Endodermal cell (in vitro differentiated cells): ENCODE data around the gene DNAJB12. TPM values are rescaled to one million over a fixed set of nuclear protein-coding genes. Genes with fewer than 3 reads are reported as not detected.
"Not testable (repeated sequence)": the region's sequence is repeated elsewhere in the genome, so short reads cannot be mapped to it uniquely, and the experiment has no call there.

ENCODE experiments used
- DNase-seq: peaks from one replicate; pipeline ENCODE4 v3.0.0-alpha.2; 2017
- H3K27ac ChIP-seq: 2 replicates; pipeline ENCODE4 v1.5.1; 2013; ENCODE audit warnings: mild to moderate bottlenecking, low read depth, low read length, moderate library complexity
- H3K27me3 ChIP-seq: 2 replicates; pipeline ENCODE4 v1.6.1; 2013; ENCODE audit warnings: mild to moderate bottlenecking, low read length, moderate library complexity; ENCODE audit not compliant: insufficient read depth, control insufficient read depth, poor library complexity, severe bottlenecking
- H3K36me3 ChIP-seq: 2 replicates; pipeline ENCODE4 v1.7.0; 2013; ENCODE audit warnings: mild to moderate bottlenecking, low read length, moderate library complexity; ENCODE audit not compliant: control insufficient read depth, insufficient read depth
- H3K4me1 ChIP-seq: one replicate; pipeline ENCODE4 v1.7.0; 2013; ENCODE audit warnings: low read length; ENCODE audit not compliant: control insufficient read depth, insufficient read depth
- H3K4me3 ChIP-seq: 2 replicates; pipeline ENCODE4 v1.5.1; 2013; ENCODE audit warnings: mild to moderate bottlenecking, low read length, moderate library complexity
- H3K9ac ChIP-seq: 2 replicates; pipeline ENCODE4 v1.6.1; 2013; ENCODE audit warnings: mild to moderate bottlenecking, low read length, moderate library complexity; ENCODE audit not compliant: poor library complexity, severe bottlenecking; ENCODE audit errors: extremely low read depth
- H3K9me3 ChIP-seq: 2 replicates; pipeline ENCODE4 v1.6.1; 2013; ENCODE audit warnings: mild to moderate bottlenecking, low read length, moderate library complexity; ENCODE audit not compliant: control insufficient read depth
- H3K27ac Mint-ChIP-seq: 2 replicates; pipeline ENCODE4 v1.8.0; 2020; ENCODE audit warnings: mixed read lengths
- H3K27me3 Mint-ChIP-seq: 2 replicates; pipeline ENCODE4 v1.8.0; 2021; ENCODE audit warnings: mild to moderate bottlenecking, mixed read lengths; ENCODE audit not compliant: insufficient read depth
- H3K36me3 Mint-ChIP-seq: 2 replicates; pipeline ENCODE4 v1.8.0; 2020; ENCODE audit warnings: low read depth, mixed read lengths
- H3K4me1 Mint-ChIP-seq: 2 replicates; pipeline ENCODE4 v1.8.0; 2020; ENCODE audit warnings: mixed read lengths
- H3K4me3 Mint-ChIP-seq: 2 replicates; pipeline ENCODE4 v1.8.0; 2020; ENCODE audit warnings: mild to moderate bottlenecking, moderate library complexity, mixed read lengths
- H3K9me3 Mint-ChIP-seq: 2 replicates; pipeline ENCODE4 v1.8.0; 2020; ENCODE audit warnings: mild to moderate bottlenecking, mixed read lengths
- WGBS, 2 experiments: methylation state at CpG; one replicate each; pipeline versions ENCODE4 v1.1.5 to v1.1.7; 2013; ENCODE audit warnings: missing lambda C conversion rate in 2 of 2, mixed read lengths in 1 of 2; ENCODE audit not compliant: insufficient coverage in 1 of 2, insufficient read length in 1 of 2; 5-methylcytosine and 5-hydroxymethylcytosine counted together
- total RNA-seq, 2 donors: library from RNA; stranded (reverse); fragmentation: NEBNext Ultra II Directional in 1 of 2; extraction: Animal tissue kit (Norgen Biotek cat#: 25700) in 1 of 2; gene quantifications; 2 replicates in 1 of 2; 3 replicates in 1 of 2; pipeline ENCODE4 v1.2.1, GENCODE V29; 2021
- TF ChIP-seq, protein P1 (sequence below): fragments of 200-600 bp; sonication (generic); conservative IDR thresholded peaks from 2 replicates; pipeline ENCODE4 v1.5.0; 2021; ENCODE audit warnings: antibody characterized with exemption, mild to moderate bottlenecking

The DNAJB12 gene
- total RNA-seq, 2 donors from 2014 or later, result 22.6 to 27.5 TPM

DNA sequence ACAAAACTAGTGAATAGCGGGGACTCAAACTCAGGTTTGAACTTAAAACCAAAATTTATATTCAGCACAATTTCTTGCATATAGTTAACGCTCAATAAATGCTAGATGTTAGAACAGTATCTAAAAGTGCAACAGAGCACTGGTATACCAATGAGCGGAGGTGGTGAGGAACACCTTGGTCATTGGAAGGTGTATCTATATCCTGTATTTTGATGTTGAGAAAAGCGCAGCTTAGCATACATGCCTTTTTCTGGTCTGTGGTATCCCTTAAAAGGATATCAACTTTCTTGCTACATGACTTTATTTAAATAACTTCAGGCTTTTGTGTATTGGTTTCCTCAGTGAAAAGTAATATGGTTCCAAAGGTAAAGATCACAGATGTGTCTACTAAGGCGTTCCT is 33.3 kb upstream of the DNAJB12 start:
- TF ChIP-seq, protein P1, sequence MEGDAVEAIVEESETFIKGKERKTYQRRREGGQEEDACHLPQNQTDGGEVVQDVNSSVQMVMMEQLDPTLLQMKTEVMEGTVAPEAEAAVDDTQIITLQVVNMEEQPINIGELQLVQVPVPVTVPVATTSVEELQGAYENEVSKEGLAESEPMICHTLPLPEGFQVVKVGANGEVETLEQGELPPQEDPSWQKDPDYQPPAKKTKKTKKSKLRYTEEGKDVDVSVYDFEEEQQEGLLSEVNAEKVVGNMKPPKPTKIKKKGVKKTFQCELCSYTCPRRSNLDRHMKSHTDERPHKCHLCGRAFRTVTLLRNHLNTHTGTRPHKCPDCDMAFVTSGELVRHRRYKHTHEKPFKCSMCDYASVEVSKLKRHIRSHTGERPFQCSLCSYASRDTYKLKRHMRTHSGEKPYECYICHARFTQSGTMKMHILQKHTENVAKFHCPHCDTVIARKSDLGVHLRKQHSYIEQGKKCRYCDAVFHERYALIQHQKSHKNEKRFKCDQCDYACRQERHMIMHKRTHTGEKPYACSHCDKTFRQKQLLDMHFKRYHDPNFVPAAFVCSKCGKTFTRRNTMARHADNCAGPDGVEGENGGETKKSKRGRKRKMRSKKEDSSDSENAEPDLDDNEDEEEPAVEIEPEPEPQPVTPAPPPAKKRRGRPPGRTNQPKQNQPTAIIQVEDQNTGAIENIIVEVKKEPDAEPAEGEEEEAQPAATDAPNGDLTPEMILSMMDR, result no peak
- Histone ChIP-seq H3K9ac (no peak overlapping the region), H3K4me3 (no peak overlapping the region), H3K27me3 (no peaks in the 10 kb centered on the region), H3K27ac (no peak overlapping the region), H3K4me1 (no peaks in the 10 kb centered on the region), H3K9me3 (no peaks in the 10 kb centered on the region), H3K36me3 (peaks cover 5% of the 10 kb centered on the region)
- no peak overlapping the region for H3K4me3 Mint-ChIP-seq
- 94 to 100% methylated on average over 4 to 5 of the region's 5 CpGs for WGBS, 2 experiments
- H3K27me3 Mint-ChIP-seq, result no peaks in the 10 kb centered on the region
- H3K9me3 Mint-ChIP-seq, result no peaks in the 10 kb centered on the region
- DNase-seq, result no peak
- peaks cover 6% of the 10 kb centered on the region for H3K4me1 Mint-ChIP-seq
- H3K36me3 Mint-ChIP-seq, result no peaks in the 10 kb centered on the region
- no peak overlapping the region for H3K27ac Mint-ChIP-seq

DNA sequence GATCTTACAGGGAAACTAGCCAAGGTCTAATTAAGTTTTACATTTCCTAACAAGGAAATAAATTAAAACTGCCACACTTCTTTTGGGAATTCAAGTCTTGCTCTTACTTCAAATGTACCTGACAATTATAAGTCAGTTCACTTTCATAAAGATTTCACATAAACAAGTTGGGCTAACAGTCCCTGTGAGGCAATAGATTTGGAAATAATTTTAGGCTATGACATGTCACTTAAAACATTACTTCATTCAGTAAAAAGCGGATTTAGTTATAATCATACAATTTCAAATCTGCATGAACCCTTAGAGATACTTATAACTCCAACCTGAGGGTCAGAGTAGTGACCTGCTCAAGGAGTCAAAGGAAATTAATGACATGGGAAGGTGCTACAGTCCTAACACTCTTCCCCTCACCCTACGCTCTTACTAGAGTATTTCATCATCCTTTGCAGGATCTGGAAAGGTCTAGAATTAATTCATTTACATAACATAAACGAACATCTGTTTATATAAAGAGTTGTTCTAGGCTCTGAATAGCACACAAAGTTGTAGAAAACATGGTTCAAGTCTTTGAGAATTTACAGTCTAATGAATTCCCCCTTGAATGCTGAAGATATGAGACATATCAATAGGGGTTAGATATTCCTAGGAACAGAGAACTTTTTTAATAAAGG is 32.3 kb upstream of the DNAJB12 start:
- Mint-ChIP-seq H3K4me1 (peaks cover 6% of the 10 kb centered on the region), H3K27ac (no peak overlapping the region), H3K9me3 (no peaks in the 10 kb centered on the region), H3K36me3 (no peaks in the 10 kb centered on the region), H3K4me3 (no peak overlapping the region), H3K27me3 (no peaks in the 10 kb centered on the region)
- no peak overlapping the region for H3K4me3 ChIP-seq
- H3K4me1 ChIP-seq, result no peaks in the 10 kb centered on the region
- H3K27ac ChIP-seq, result no peak overlapping the region
- TF ChIP-seq, protein P1, result no peak
- no peak for DNase-seq
- 84 to 100% methylated on average over 1 to 2 of the region's 3 CpGs for WGBS, 2 experiments
- peaks cover 5% of the 10 kb centered on the region for H3K36me3 ChIP-seq
- no peak overlapping the region for H3K9ac ChIP-seq
- H3K27me3 ChIP-seq, result no peaks in the 10 kb centered on the region
- no peaks in the 10 kb centered on the region for H3K9me3 ChIP-seq

DNA sequence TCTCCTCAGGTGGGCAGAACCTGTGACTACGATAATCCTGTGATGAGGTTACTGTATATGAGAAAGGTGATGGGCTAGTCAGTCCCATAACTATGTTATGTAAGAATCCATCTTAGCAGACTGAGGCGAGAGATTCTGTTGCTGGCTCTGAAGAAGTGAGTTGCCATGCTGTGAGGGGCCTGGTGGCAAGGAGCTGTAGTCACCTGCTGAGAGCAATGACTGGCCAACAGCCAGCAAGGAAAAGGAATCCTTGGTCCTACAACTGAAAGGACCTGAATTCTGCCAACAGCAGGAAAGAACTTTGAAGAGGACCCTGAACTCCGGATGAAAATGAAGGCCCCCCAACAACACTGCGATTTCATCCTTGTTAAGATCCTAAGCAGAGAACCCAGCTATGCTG is 31.0 kb upstream of the DNAJB12 start:
- no peak overlapping the region for H3K27ac ChIP-seq
- no peak overlapping the region for H3K4me3 ChIP-seq
- TF ChIP-seq, protein P1, result no peak
- Mint-ChIP-seq H3K27ac (no peak overlapping the region), H3K9me3 (no peaks in the 10 kb centered on the region), H3K4me3 (no peak overlapping the region), H3K4me1 (peaks cover 11% of the 10 kb centered on the region), H3K27me3 (no peaks in the 10 kb centered on the region), H3K36me3 (no peaks in the 10 kb centered on the region)
- no peaks in the 10 kb centered on the region for H3K9me3 ChIP-seq
- DNase-seq, result peak; percentile 58
- no peaks in the 10 kb centered on the region for H3K36me3 ChIP-seq
- WGBS, 2 experiments, result 80 to 88% methylated on average over 4 of the region's 4 CpGs
- no peak overlapping the region for H3K9ac ChIP-seq
- no peaks in the 10 kb centered on the region for H3K27me3 ChIP-seq
- H3K4me1 ChIP-seq, result no peaks in the 10 kb centered on the region

DNA sequence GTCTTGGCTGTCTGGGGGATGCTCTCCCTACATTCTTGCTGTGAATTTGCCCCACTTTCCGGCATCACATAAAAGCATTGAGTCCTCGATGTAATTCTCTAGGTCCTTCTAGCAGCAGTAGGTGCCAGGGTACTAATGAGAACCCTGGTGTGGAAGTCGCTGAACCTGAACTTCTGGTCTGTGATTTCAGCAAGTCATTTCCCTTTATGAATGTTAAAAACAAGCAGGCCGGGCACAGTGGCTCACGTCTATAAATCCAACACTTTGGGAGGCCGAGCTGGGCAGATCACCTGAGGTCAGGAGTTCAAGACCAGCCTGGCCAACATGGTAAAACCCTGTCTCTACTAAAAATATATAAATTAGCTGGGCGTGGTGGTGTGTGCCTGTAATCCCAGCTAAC is 30.3 kb upstream of the DNAJB12 start:
- H3K27ac Mint-ChIP-seq, H3K4me3 ChIP-seq, H3K9me3 ChIP-seq, H3K27ac ChIP-seq, H3K4me1 ChIP-seq, H3K9ac ChIP-seq, H3K36me3 ChIP-seq, DNase-seq, H3K4me3 Mint-ChIP-seq, H3K27me3 ChIP-seq, H3K9me3 Mint-ChIP-seq, H3K36me3 Mint-ChIP-seq, H3K27me3 Mint-ChIP-seq: not testable (repeated sequence)
- peaks cover 11% of the 10 kb centered on the region for H3K4me1 Mint-ChIP-seq
- WGBS, 2 experiments, result 87 to 92% methylated on average over 6 to 7 of the region's 7 CpGs
